ENCODE measurements around the gene DDX42. TPM values are rescaled to one million over a fixed set of nuclear protein-coding genes. Genes with fewer than 3 reads are reported as not detected.
A peak's percentile ranks its signal among the peaks of the same experiment; 100 is the strongest.

The DDX42 gene
- total and polyA plus RNA-seq, 9 of the 15 experiments (the other 6 are each of a cell fraction or from before 2014, with no cell fraction given), result 16.5 to 149 (median 87.6) TPM

- TF ChIP-seq ZNF280B (CRISPR knock-in tag; IDR thresholded peaks at IDR 0.05), result no peak
- TF ChIP-seq ATF3 (IDR thresholded peaks at IDR 0.05), result peak; percentile 60; the same call in 1 of the 2 replicates
- TF ChIP-seq ATF3 (CRISPR knock-in tag; conservative IDR thresholded peaks at IDR 0.05), result peak; percentile 85
- peak; percentile 66 for TF ChIP-seq PRDM10 (IDR thresholded peaks at IDR 0.05; ENCODE audit: partially characterized antibody)
- no peak for TF ChIP-seq CHD1 (IDR thresholded peaks at IDR 0.05; ENCODE audit: low read length)
- peak; percentile 95 for TF ChIP-seq E2F8 (IDR thresholded peaks at IDR 0.05; ENCODE audit: low read depth, partially characterized antibody)
- no peak for TF ChIP-seq FOXA1 (IDR thresholded peaks at IDR 0.05; ENCODE audit: borderline replicate concordance)
- TF ChIP-seq SP2 (IDR thresholded peaks at IDR 0.05; ENCODE audit: extremely low read depth, low read depth, low read length, poor library complexity, severe bottlenecking), result no peak
- TF ChIP-seq ETS2 (tag; IDR thresholded peaks at IDR 0.05; ENCODE audit: borderline replicate concordance, poor library complexity, severe bottlenecking), result no peak
- TF ChIP-seq NCOA4 (IDR thresholded peaks at IDR 0.05; ENCODE audit: partially characterized antibody), result no peak
- TF ChIP-seq ZNF224 (CRISPR knock-in tag; IDR thresholded peaks at IDR 0.05), result no peak
- TF ChIP-seq ATF2 (CRISPR knock-in tag; IDR thresholded peaks at IDR 0.05), result no peak
- no peak for TF ChIP-seq CCAR2 (IDR thresholded peaks at IDR 0.05; ENCODE audit: low read depth, low read length)
- TF ChIP-seq ZNF165 (CRISPR knock-in tag; IDR thresholded peaks at IDR 0.05; ENCODE audit: borderline replicate concordance), result no peak
Measured at GRCh38 chr17:63827002-63827800, 53.2 kb downstream of the DDX42 start, which contains the start of the genes FTSJ3 and PSMC5 (continued).
